Muscle layer of duodenum (tissue), 2 donors: ENCODE measurements around the gene TSPAN19.

Experiments
- H3K27ac ChIP-seq: one replicate; pipeline ENCODE4 v1.7.0; 2013; ENCODE audit warnings: mild to moderate bottlenecking, low read length
- H3K27me3 ChIP-seq: one replicate; pipeline ENCODE4 v1.7.0; 2013; ENCODE audit warnings: low read depth, mild to moderate bottlenecking, control low read depth, low read length
- H3K36me3 ChIP-seq, 2 donors: one replicate each; pipeline ENCODE4 v1.7.0; 2013; ENCODE audit warnings: low read length in 2 of 2, control low read depth in 1 of 2, mild to moderate bottlenecking in 1 of 2; ENCODE audit not compliant: insufficient read depth in 2 of 2, control insufficient read depth in 1 of 2
- H3K4me1 ChIP-seq, 2 donors: one replicate each; pipeline ENCODE4 v1.7.0; 2013; ENCODE audit warnings: low read length in 2 of 2, mild to moderate bottlenecking in 2 of 2, control low read depth in 1 of 2, moderate library complexity in 1 of 2; ENCODE audit not compliant: insufficient read depth in 2 of 2, control insufficient read depth in 1 of 2
- H3K4me3 ChIP-seq, 2 donors: one replicate each; pipeline ENCODE4 v1.7.0; 2013; ENCODE audit warnings: low read length in 2 of 2, low read depth in 1 of 2, mild to moderate bottlenecking in 1 of 2
- H3K9me3 ChIP-seq, 2 donors: one replicate each; pipeline ENCODE4 v1.7.0; 2013; ENCODE audit warnings: low read length in 2 of 2, control low read depth in 1 of 2, mild to moderate bottlenecking in 1 of 2; ENCODE audit not compliant: control insufficient read depth in 1 of 2
- donor health status: healthy.

The TSPAN19 gene

DNA sequence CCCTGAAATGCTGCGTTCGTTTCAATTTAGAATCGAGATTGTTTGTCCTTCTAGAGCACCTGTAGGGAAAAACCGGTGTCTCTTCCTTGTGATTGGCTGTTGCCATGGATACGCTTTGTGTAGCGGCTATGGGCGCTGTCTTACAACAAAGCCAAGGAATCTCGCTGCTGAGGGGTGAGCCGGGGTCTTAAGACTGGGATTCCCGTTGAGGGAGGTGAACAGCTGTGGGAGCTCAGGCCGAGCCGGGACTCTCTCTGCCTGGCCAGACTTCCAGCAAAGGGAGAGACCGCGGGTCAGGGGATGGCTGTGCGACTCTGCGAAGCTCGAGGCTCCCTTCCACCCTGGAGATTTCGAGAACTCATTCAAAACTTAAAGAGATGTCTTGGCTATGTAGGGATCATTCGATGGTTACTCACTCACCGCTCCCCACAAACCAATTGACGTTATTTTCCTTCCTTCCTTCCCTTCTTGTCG is at the start of gene TSPAN19, which contains the start of gene LRRIQ1:
Gene TSPAN19, minus strand, starts transcription at position 44 of the 474 bp plus-strand sequence. CDS start 6,331 bp downstream, outside the sequence.
Gene LRRIQ1, plus strand, starts transcription at position 118 of the 474 bp plus-strand sequence. CDS start 1,826 bp downstream, outside the sequence.
- no peaks in the 10 kb centered on the region for H3K27me3 ChIP-seq
- H3K4me1 ChIP-seq: no peaks in the 10 kb centered on the region
- H3K27ac ChIP-seq: no peak within 1 kb of the TSS

GRCh38 chr12:85085066-85085465 is 49.0 kb upstream of the TSPAN19 start:
- no peaks in the 10 kb centered on the region for H3K27me3 ChIP-seq
- no peaks in the 10 kb centered on the region for H3K4me1 ChIP-seq
- H3K9me3 ChIP-seq: no peaks in the 10 kb centered on the region
- no peak overlapping the region for H3K4me3 ChIP-seq
- H3K36me3 ChIP-seq: no peaks in the 10 kb centered on the region
- H3K27ac ChIP-seq: no peak overlapping the region

More for the DNA sequence above, at the start of gene TSPAN19, which contains the start of gene LRRIQ1:
- Histone ChIP-seq H3K36me3 (no peaks in the 10 kb centered on the region), H3K9me3 (no peaks in the 10 kb centered on the region), H3K4me3 (peak within 1 kb of the TSS; percentile 79 to 90)

DNA sequence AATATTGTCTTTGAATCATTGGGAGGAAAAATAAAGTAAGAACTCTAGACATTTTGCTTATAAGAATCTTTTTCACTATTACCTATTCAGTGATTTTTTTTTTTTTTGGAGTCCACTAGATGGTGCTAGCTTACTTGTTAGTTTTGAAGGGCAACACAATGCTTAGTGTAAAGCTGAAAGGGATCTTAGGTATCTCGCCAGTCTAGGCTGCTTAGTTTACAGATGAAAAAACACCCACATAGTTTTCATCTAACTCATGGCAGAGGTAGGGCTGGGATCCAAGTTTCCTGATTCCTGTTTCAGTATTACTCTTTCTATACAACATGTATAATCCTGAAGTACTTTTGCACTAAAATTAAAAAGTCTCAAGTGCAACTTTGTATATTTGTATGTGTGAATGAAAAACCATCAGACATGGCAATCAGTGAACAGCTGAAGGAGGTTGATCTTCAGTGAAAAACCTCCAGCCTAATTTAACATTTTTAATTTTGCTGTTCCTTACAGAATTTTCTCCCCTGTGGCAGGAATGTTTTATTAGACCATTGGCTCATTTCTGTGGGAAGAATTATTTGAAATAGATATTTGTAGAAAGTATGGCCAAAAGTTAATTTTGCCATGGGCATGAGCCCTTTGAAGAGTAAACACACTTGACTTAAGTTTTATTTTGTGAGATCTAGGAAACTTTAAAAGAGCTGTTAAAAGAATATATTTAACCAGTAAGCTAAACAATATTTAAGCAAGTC is 40.8 kb upstream of the TSPAN19 start:
- Histone ChIP-seq H3K4me3 (no peak overlapping the region), H3K4me1 (peaks cover 0 to 3% of the 10 kb centered on the region in 2 donors), H3K27me3 (no peaks in the 10 kb centered on the region), H3K36me3 (no peaks in the 10 kb centered on the region), H3K27ac (no peak overlapping the region), H3K9me3 (no peaks in the 10 kb centered on the region)

GRCh38 chr12:85072826-85073225 is 36.7 kb upstream of the TSPAN19 start:
- Histone ChIP-seq H3K36me3 (no peaks in the 10 kb centered on the region), H3K4me3 (no peak overlapping the region), H3K4me1 (peaks cover 0 to 3% of the 10 kb centered on the region in 2 donors), H3K9me3 (no peaks in the 10 kb centered on the region), H3K27me3 (no peaks in the 10 kb centered on the region), H3K27ac (no peak overlapping the region)

- H3K27me3 ChIP-seq: no peaks in the 10 kb centered on the region
- H3K27ac ChIP-seq: no peak overlapping the region
- H3K36me3 ChIP-seq: no peaks in the 10 kb centered on the region
- no peak overlapping the region for H3K4me3 ChIP-seq
- H3K4me1 ChIP-seq: no peaks in the 10 kb centered on the region
- H3K9me3 ChIP-seq: no peaks in the 10 kb centered on the region
Observed at GRCh38 chr12:85065837-85066482, 29.9 kb upstream of the TSPAN19 start.

- no peaks in the 10 kb centered on the region for H3K36me3 ChIP-seq
- H3K4me3 ChIP-seq: no peak overlapping the region
- no peaks in the 10 kb centered on the region for H3K27me3 ChIP-seq
- H3K9me3 ChIP-seq: no peaks in the 10 kb centered on the region
- no peak overlapping the region for H3K27ac ChIP-seq
- no peaks in the 10 kb centered on the region for H3K4me1 ChIP-seq
Observed at GRCh38 chr12:85060916-85061315, 24.8 kb upstream of the TSPAN19 start.

DNA sequence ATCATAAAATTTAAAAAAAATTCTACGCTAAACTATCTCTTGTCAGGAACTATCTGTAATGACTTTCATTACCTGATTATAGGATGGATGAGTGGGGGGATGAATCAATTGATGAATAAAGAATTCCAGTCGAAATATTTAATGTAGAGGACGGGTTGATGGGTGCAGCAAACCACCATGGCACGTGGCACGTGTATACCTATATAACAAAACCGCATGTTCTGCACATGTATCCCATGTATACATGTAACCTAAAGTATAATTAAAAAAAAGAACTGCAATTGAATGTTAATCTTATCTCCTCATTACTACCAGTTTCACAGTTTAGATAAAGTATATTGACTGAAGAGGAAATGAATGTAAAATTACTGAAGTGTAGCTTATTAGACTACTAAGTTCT is 23.5 kb upstream of the TSPAN19 start:
- no peaks in the 10 kb centered on the region for H3K9me3 ChIP-seq
- no peaks in the 10 kb centered on the region for H3K27me3 ChIP-seq
- no peak overlapping the region for H3K4me3 ChIP-seq
- H3K36me3 ChIP-seq: no peaks in the 10 kb centered on the region
- H3K4me1 ChIP-seq: no peaks in the 10 kb centered on the region
- no peak overlapping the region for H3K27ac ChIP-seq

DNA sequence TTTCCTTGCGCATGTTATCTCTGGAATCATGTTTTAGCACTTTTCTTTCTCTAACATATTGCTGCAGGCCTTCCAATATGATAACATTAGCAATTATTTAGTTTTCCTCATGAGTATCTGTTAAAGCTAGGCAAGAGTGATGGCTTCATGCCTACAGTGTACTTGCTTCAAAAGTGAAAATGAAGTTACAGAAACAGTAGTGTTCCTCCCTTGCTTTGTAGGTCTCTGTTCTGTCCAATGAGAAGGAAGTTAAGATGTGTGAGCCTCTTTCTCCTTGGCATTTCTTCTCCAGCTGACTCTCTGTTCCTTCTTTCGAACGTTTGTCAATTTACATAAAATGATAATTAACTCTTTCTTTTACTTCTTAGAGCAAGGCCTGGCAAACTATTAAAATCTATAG is 22.3 kb upstream of the TSPAN19 start:
- H3K9me3 ChIP-seq: no peaks in the 10 kb centered on the region
- H3K27ac ChIP-seq: no peak overlapping the region
- H3K4me3 ChIP-seq: no peak overlapping the region
- no peaks in the 10 kb centered on the region for H3K4me1 ChIP-seq
- H3K36me3 ChIP-seq: no peaks in the 10 kb centered on the region
- H3K27me3 ChIP-seq: no peaks in the 10 kb centered on the region

- H3K4me3 ChIP-seq: no peak overlapping the region
- no peaks in the 10 kb centered on the region for H3K4me1 ChIP-seq
- H3K27ac ChIP-seq: no peak overlapping the region
- no peaks in the 10 kb centered on the region for H3K9me3 ChIP-seq
- no peaks in the 10 kb centered on the region for H3K27me3 ChIP-seq
- no peaks in the 10 kb centered on the region for H3K36me3 ChIP-seq
Observed at GRCh38 chr12:85057370-85057963, 21.4 kb upstream of the TSPAN19 start.

DNA sequence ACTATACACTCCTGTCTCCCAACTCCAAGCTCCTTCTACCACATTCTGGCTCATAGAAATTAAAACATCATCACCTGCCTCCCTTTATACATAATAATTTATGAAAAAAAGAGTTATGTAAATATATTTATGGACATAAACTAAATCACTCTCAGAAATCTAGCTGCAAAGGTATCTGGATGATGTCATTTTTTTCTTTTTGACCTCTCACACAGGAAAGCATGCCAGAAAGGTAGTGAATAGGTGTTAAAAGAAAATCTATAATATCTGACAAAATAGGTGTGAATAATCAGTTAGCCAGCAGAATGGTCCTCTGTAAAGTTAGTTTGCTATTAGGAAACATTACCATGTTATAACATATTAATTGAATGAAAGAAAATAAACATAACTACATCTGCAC is 7.8 kb upstream of the TSPAN19 start:
- Histone ChIP-seq H3K36me3 (no peaks in the 10 kb centered on the region), H3K4me3 (no peak overlapping the region), H3K27me3 (no peaks in the 10 kb centered on the region), H3K27ac (no peak overlapping the region), H3K9me3 (no peaks in the 10 kb centered on the region), H3K4me1 (no peaks in the 10 kb centered on the region)

GRCh38 chr12:85041395-85041794 is 5.3 kb upstream of the TSPAN19 start:
- Histone ChIP-seq H3K4me3 (no peak overlapping the region), H3K4me1 (no peaks in the 10 kb centered on the region), H3K27ac (no peak overlapping the region), H3K9me3 (no peaks in the 10 kb centered on the region), H3K27me3 (no peaks in the 10 kb centered on the region), H3K36me3 (no peaks in the 10 kb centered on the region)
